Neural cell (in vitro differentiated cells): ENCODE measurements around the gene SRP14.

Source experiments
- CTCF ChIP-seq: fragments of 450-650 bp; IDR thresholded peaks from 2 replicates; pipeline ENCODE4 v1.5.1; 2014; ENCODE audit warnings: antibody characterized with exemption, mild to moderate bottlenecking, moderate library complexity; ENCODE audit not compliant: poor library complexity, severe bottlenecking
- EZH2 ChIP-seq: fragments of 200-600, 300-800 bp; shearing (Covaris generic), sonication (generic); IDR thresholded peaks from 2 replicates; pipeline ENCODE4 v1.6.1; 2014; ENCODE audit warnings: antibody characterized with exemption, low read length, borderline replicate concordance, mild to moderate bottlenecking; ENCODE audit not compliant: insufficient read depth, poor library complexity, severe bottlenecking
- MXI1 ChIP-seq: fragments of 450-650 bp; conservative IDR thresholded peaks from 2 replicates; pipeline ENCODE4 v1.6.1; 2014; ENCODE audit warnings: antibody characterized with exemption, mild to moderate bottlenecking; ENCODE audit not compliant: poor library complexity, severe bottlenecking
- POLR2AphosphoS5 ChIP-seq: IDR thresholded peaks from 2 replicates; pipeline ENCODE4 v1.6.1; 2012

- TF ChIP-seq EZH2 (no peak), CTCF (no peak), MXI1 (no peak), POLR2AphosphoS5 (no peak)
These were observed 4.6 kb downstream of the SRP14 start for GRCh38 chr15:40034186-40034946.
